Lung (tissue), 12 donors: ENCODE data around the gene DYSF. TPM values are rescaled to one million over a fixed set of nuclear protein-coding genes. Genes with fewer than 3 reads are reported as not detected.

ENCODE experiments used
- ATAC-seq: fragments of 200-7000 bp; cut with Tn5 transposase; one replicate; pipeline ENCODE4 v1.9.1; 2020; ENCODE audit warnings: moderate number of reproducible peaks; ENCODE audit not compliant: insufficient read depth, low FRiP score
- DNase-seq, 3 donors: peaks; one replicate each; pipeline ENCODE4 v3.0.0-alpha.2; 2013 to 2017
- H3K27ac ChIP-seq, 2 donors: one replicate each; pipeline ENCODE4 v1.5.1; 2013; ENCODE audit warnings: mild to moderate bottlenecking in 2 of 2, moderate library complexity in 2 of 2, control low read depth in 1 of 2, inconsistent platforms in 1 of 2, low read depth in 1 of 2, low read length in 1 of 2
- H3K27me3 ChIP-seq, 3 donors: one replicate each; pipeline ENCODE4 v1.5.1; 2013; ENCODE audit warnings: low read length in 2 of 3; ENCODE audit not compliant: control insufficient read depth in 3 of 3, insufficient read depth in 3 of 3
- H3K36me3 ChIP-seq, 4 donors: one replicate each; pipeline ENCODE4 v1.5.1; 2013; ENCODE audit warnings: low read length in 4 of 4, mild to moderate bottlenecking in 1 of 4, moderate library complexity in 1 of 4; ENCODE audit not compliant: control insufficient read depth in 4 of 4, insufficient read depth in 4 of 4
- H3K4me1 ChIP-seq, 5 donors: one replicate each; pipeline ENCODE4 v1.5.1; 2013; ENCODE audit warnings: low read length in 5 of 5, mild to moderate bottlenecking in 2 of 5, moderate library complexity in 1 of 5; ENCODE audit not compliant: control insufficient read depth in 5 of 5, insufficient read depth in 5 of 5
- H3K4me3 ChIP-seq: one replicate; pipeline ENCODE4 v1.5.1; 2013; ENCODE audit warnings: mild to moderate bottlenecking, control low read depth, moderate library complexity
- H3K9ac ChIP-seq, 2 donors: one replicate each; pipeline ENCODE4 v1.5.1; 2013; ENCODE audit warnings: low read length in 2 of 2, control low read depth in 1 of 2; ENCODE audit not compliant: insufficient read depth in 1 of 2
- H3K9me3 ChIP-seq, 4 donors: one replicate each; pipeline ENCODE4 v1.5.1; 2013; ENCODE audit warnings: low read length in 3 of 4, mild to moderate bottlenecking in 1 of 4, moderate library complexity in 1 of 4; ENCODE audit not compliant: control insufficient read depth in 4 of 4, insufficient read depth in 3 of 4
- WGBS, 2 donors: extraction: QIAGEN DNeasy Blood & Tissue Kit; methylation state at CpG; one replicate each; pipeline ENCODE4 v1.1.7; 2013; 5-methylcytosine and 5-hydroxymethylcytosine counted together
- polyA plus RNA-seq, 2 donors: library from polyadenylated mRNA; stranded (reverse); fragments of 200-250 nt; gene quantifications; one replicate each; pipeline ENCODE4 v1.2.1, GENCODE V29; 2013
- total RNA-seq, 2 donors: library from RNA; depleted of rRNA in 1 of 2; stranded (reverse); fragments of >200 nt in 1 of 2; gene quantifications; one replicate each; pipeline ENCODE4 v1.2.1, GENCODE V29; 2014 to 2021
- TF ChIP-seq, protein P1 (sequence below): IDR thresholded peaks from 2 replicates; pipeline ENCODE4 v1.5.1; 2012; ENCODE audit warnings: mild to moderate bottlenecking; ENCODE audit errors: control extremely low read depth, extremely low read depth
- donor health status: control.
- donor health status: control.
- donor health status: Bipolar disorder and iron deficiency.
- donor health status: healthy.
- donor health status: DM: yes; HTN: yes; CAD: no.

The DYSF gene
- total and polyA plus RNA-seq, 4 donors, result 12.9 to 56.2 (median 40.0) TPM

DNA sequence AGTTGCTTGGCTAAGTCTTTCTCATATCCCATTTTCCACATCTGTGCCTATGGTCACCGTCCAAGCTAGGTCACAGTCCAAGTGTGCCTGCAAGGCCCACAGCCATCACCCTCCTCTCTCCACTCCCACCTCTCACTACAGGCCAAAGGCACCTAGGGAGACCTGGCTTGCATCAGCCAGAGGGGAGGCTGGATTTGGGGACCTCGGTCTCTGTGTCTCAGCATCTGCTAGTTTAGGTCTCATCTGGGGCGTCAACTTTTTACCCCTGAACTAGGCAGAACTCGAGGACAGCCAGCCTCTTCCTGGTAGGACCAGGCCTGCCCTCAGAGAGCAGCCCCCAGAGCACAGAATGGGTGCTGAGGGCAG, 217.1 kb downstream of the DYSF start:
- ATAC-seq (no peak), DNase-seq (no peak)
- peaks cover 0 to 3% (median 0%) of the 10 kb centered on the region in 4 donors for H3K9me3 ChIP-seq
- H3K36me3 ChIP-seq, result peaks cover 0 to 20% (median 2%) of the 10 kb centered on the region in 4 donors
- H3K27ac ChIP-seq, result no peak overlapping the region
- 94 to 97% methylated on average over 4 of the region's 4 CpGs for WGBS, 2 donors
- TF ChIP-seq, protein P1, sequence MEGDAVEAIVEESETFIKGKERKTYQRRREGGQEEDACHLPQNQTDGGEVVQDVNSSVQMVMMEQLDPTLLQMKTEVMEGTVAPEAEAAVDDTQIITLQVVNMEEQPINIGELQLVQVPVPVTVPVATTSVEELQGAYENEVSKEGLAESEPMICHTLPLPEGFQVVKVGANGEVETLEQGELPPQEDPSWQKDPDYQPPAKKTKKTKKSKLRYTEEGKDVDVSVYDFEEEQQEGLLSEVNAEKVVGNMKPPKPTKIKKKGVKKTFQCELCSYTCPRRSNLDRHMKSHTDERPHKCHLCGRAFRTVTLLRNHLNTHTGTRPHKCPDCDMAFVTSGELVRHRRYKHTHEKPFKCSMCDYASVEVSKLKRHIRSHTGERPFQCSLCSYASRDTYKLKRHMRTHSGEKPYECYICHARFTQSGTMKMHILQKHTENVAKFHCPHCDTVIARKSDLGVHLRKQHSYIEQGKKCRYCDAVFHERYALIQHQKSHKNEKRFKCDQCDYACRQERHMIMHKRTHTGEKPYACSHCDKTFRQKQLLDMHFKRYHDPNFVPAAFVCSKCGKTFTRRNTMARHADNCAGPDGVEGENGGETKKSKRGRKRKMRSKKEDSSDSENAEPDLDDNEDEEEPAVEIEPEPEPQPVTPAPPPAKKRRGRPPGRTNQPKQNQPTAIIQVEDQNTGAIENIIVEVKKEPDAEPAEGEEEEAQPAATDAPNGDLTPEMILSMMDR, result no peak
- no peak overlapping the region for H3K9ac ChIP-seq
- peaks cover 0 to 4% (median 0%) of the 10 kb centered on the region in 5 donors for H3K4me1 ChIP-seq
- no peak overlapping the region for H3K4me3 ChIP-seq
- no peaks in the 10 kb centered on the region for H3K27me3 ChIP-seq

DNA sequence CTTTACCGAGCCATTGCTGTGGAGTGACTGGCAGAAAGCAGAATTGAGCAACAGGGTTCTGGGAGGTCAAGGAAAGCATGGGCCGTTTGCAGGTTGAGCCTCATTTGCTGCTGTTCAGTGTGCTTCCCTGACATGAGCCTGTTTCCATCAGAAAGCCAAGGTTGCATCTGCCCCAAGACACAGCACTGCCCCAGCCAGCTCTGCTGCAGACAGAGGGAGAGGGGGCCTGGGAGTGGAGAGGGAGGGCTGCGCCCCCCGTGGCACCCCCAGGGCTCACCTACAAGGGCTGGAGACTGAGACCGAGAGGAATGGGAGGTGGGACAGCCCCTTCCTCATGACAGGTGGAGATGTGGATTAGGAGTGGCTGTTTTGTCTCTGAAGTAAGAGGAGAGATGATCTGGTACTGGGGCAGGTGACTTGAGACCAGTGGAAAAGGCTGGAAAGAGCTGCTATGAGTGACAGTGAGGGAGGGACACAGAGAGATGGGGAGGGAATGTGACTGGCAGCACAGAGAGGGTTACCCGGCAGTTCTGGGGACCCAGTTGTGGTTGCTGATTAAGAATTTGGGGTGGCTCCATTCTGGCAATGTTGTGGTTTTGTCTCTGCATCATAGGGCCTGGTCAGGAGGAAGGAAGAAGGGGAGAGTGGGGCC, 218.0 kb downstream of the DYSF start:
- peaks cover 0 to 3% (median 0%) of the 10 kb centered on the region in 3 donors for H3K27me3 ChIP-seq
- DNase-seq, result no peak
- TF ChIP-seq, protein P1, result no peak
- H3K27ac ChIP-seq, result no peak overlapping the region
- no peak overlapping the region for H3K9ac ChIP-seq
- peaks cover 0 to 20% (median 0%) of the 10 kb centered on the region in 4 donors for H3K36me3 ChIP-seq
- H3K9me3 ChIP-seq, result peaks cover 0 to 3% (median 0%) of the 10 kb centered on the region in 4 donors
- H3K4me1 ChIP-seq, result peaks cover 0 to 4% (median 0%) of the 10 kb centered on the region in 5 donors
- no peak for ATAC-seq
- WGBS, 2 donors, result 70 to 77% methylated on average over 6 of the region's 6 CpGs
- no peak overlapping the region for H3K4me3 ChIP-seq

DNA sequence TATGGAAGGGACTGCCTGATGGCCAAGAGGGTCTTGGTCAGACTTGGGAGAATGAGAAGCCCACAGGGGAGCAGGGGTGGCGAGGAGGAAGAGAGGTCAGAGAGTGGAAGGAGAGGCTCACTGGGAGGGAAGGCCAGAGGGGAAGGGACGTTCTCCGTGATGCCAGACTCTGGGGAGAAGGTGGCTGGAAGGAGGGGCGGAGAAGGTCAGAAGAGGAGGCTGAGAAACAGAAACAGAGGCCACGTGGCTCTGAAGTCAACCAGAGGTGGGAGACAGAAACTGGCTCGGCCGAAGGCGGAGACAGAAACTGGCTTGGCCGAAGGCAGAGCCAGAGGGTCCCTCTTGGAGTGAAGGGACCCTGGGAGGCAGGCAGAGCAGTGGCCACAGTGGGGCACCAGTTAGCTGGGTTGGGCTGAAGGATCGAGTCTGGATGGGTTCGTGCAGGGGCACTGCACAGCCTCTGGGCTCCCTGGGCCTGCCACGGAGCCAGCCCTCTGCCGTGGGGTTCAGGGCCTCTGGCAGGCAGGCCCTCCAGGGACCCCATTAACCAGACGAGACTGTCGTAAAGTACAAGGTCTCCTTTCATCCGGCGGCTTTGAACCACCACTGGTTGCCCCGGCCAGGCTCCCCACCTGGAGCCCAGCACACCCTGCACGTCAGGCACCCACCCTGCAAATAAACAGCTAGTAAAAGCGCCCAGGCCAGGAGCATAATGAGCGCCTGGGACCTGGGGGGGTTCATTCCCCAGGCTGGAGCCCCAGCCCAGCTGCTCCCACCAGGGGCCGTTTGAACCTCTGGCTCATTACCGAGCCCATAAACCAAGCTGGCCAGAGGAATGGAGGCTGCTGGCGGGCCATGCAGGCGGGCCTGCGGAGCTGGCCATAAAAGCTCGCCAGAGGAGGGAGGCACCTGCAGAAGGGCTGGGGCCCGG, 218.8 kb downstream of the DYSF start:
- Histone ChIP-seq H3K27me3 (peaks cover 0 to 3% (median 0%) of the 10 kb centered on the region in 3 donors), H3K27ac (no peak overlapping the region), H3K36me3 (peaks cover 0 to 20% (median 0%) of the 10 kb centered on the region in 4 donors), H3K9me3 (peaks cover 0 to 3% (median 0%) of the 10 kb centered on the region in 4 donors), H3K4me3 (no peak overlapping the region), H3K9ac (no peak overlapping the region), H3K4me1 (peaks cover 0 to 4% (median 0%) of the 10 kb centered on the region in 5 donors)
- 89 to 91% methylated on average over 27 of the region's 28 CpGs for WGBS, 2 donors
- no peak for ATAC-seq
- TF ChIP-seq, protein P1, result no peak
- DNase-seq, result no peak
